BE2C (cell line): ENCODE measurements around the gene TCL1A.

Experiments used
- DNase-seq: peaks from one replicate; pipeline ENCODE4 v3.0.0-alpha.2; 2020
- H3K27me3 ChIP-seq: fragments of 250-450 bp; sonication (Bioruptor Pico); 2 replicates; pipeline ENCODE4 v1.5.1; 2020; ENCODE audit warnings: mild to moderate bottlenecking
- H3K36me3 ChIP-seq: fragments of 250-450 bp; sonication (Bioruptor Pico); 2 replicates; pipeline ENCODE4 v1.5.1; 2020; ENCODE audit warnings: mild to moderate bottlenecking
- H3K4me1 ChIP-seq: fragments of 250-450 bp; sonication (Bioruptor Pico); 2 replicates; pipeline ENCODE4 v1.5.1; 2020
- H3K4me3 ChIP-seq: 2 replicates; pipeline ENCODE4 v1.5.1; 2011; ENCODE audit warnings: low read depth, low read length
- H3K9me3 ChIP-seq: fragments of 250-450 bp; sonication (Bioruptor Pico); 2 replicates; pipeline ENCODE4 v1.5.1; 2020
- TF ChIP-seq, protein P1 (sequence below): IDR thresholded peaks from 2 replicates; pipeline ENCODE4 v1.5.1; 2012; ENCODE audit warnings: mild to moderate bottlenecking, low read depth, low read length

TCL1A gene

DNA sequence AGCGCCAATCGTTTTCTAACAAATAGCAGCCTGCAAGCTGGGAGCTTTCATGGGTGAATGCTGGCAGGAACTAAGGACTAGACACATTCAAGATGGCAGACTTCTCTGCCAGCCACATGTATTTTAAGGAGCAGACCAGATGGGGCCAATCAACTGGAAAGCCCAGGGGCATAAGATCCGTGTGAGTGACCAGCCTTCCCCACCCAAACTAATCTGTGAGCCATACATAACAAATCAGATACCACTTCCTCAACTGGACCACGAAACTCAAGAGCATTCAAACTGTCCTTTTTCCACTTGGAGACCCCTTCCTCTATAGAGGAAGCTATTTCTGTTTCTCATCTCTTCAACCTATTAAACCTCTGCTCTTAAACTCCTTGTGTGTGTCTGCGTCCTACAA is 18.0 kb downstream of the TCL1A start:
- no peak for DNase-seq
- Histone ChIP-seq H3K27me3 (peaks cover 9% of the 10 kb centered on the region), H3K4me3 (no peak overlapping the region), H3K36me3 (no peaks in the 10 kb centered on the region), H3K4me1 (no peaks in the 10 kb centered on the region), H3K9me3 (no peaks in the 10 kb centered on the region)
- TF ChIP-seq, protein P1, sequence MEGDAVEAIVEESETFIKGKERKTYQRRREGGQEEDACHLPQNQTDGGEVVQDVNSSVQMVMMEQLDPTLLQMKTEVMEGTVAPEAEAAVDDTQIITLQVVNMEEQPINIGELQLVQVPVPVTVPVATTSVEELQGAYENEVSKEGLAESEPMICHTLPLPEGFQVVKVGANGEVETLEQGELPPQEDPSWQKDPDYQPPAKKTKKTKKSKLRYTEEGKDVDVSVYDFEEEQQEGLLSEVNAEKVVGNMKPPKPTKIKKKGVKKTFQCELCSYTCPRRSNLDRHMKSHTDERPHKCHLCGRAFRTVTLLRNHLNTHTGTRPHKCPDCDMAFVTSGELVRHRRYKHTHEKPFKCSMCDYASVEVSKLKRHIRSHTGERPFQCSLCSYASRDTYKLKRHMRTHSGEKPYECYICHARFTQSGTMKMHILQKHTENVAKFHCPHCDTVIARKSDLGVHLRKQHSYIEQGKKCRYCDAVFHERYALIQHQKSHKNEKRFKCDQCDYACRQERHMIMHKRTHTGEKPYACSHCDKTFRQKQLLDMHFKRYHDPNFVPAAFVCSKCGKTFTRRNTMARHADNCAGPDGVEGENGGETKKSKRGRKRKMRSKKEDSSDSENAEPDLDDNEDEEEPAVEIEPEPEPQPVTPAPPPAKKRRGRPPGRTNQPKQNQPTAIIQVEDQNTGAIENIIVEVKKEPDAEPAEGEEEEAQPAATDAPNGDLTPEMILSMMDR: no peak

DNA sequence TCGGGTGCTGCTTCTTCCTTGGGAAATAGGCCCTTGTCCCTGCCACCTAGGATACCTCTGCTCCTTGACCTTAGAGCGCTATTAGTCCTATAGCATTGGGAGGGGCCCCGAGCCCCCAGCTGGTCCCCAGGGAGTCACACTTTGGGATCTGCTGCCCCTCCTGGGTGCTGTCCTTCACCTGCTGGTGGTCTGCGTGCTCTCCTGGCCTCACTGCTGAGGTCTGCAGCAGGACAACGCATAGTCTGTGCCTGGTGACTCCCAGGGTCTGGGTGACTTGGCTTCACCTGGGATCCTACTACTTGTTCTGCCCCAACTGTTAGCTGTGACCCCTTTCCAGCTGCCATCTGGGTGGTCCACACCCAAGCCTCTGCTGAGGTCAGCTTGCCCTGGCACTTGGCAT is 18.9 kb downstream of the TCL1A start:
- H3K9me3 ChIP-seq: no peaks in the 10 kb centered on the region
- H3K36me3 ChIP-seq: no peaks in the 10 kb centered on the region
- DNase-seq: no peak
- H3K4me3 ChIP-seq: no peak overlapping the region
- H3K27me3 ChIP-seq: peaks cover 9% of the 10 kb centered on the region
- H3K4me1 ChIP-seq: no peaks in the 10 kb centered on the region
- TF ChIP-seq, protein P1: no peak

GRCh38 chr14:95692109-95692508 is 21.8 kb downstream of the TCL1A start:
- TF ChIP-seq, protein P1: no peak
- H3K36me3 ChIP-seq: no peaks in the 10 kb centered on the region
- no peak for DNase-seq
- H3K9me3 ChIP-seq: no peaks in the 10 kb centered on the region
- H3K4me1 ChIP-seq: no peaks in the 10 kb centered on the region
- peaks cover 4% of the 10 kb centered on the region; the same call in 1 of the 2 replicates for H3K27me3 ChIP-seq
- H3K4me3 ChIP-seq: no peak overlapping the region

GRCh38 chr14:95691591-95691990 is 22.3 kb downstream of the TCL1A start:
- no peak for DNase-seq
- Histone ChIP-seq H3K36me3 (no peaks in the 10 kb centered on the region), H3K4me3 (no peak overlapping the region), H3K9me3 (no peaks in the 10 kb centered on the region), H3K4me1 (no peaks in the 10 kb centered on the region), H3K27me3 (peaks cover 4% of the 10 kb centered on the region; the same call in 1 of the 2 replicates)
- TF ChIP-seq, protein P1: no peak

- no peak for DNase-seq
- Histone ChIP-seq H3K27me3 (peaks cover 4% of the 10 kb centered on the region; the same call in 1 of the 2 replicates), H3K4me3 (no peak overlapping the region), H3K9me3 (no peaks in the 10 kb centered on the region), H3K4me1 (no peaks in the 10 kb centered on the region), H3K36me3 (no peaks in the 10 kb centered on the region)
- TF ChIP-seq, protein P1: no peak
Observed at GRCh38 chr14:95690815-95691214, 23.1 kb downstream of the TCL1A start.

GRCh38 chr14:95689441-95689840 is 24.5 kb downstream of the TCL1A start:
- H3K27me3 ChIP-seq: peaks cover 4% of the 10 kb centered on the region; the same call in 1 of the 2 replicates
- H3K4me1 ChIP-seq: no peaks in the 10 kb centered on the region
- no peaks in the 10 kb centered on the region for H3K36me3 ChIP-seq
- H3K4me3 ChIP-seq: no peak overlapping the region
- no peaks in the 10 kb centered on the region for H3K9me3 ChIP-seq
- TF ChIP-seq, protein P1: no peak
- DNase-seq: no peak
